ENCODE data around the gene DOK1. TPM values are rescaled to one million over a fixed set of nuclear protein-coding genes. Genes with fewer than 3 reads are reported as not detected.

The DOK1 gene
- total and polyA plus RNA-seq, 2 donors (not counting 1 experiment from before 2014, with no cell fraction given), result 29.1 to 41.4 TPM

GRCh38 chr2:74529357-74530238, 24.9 kb upstream of the DOK1 start, which contains the start of the genes AUP1 and HTRA2:
TSS of gene AUP1 (minus strand) at chr2:74529706. CDS start at chr2:74529629, 77 bp downstream.
TSS of gene HTRA2 (plus strand) at chr2:74529933. CDS start at chr2:74530007, 74 bp downstream.
- WGBS (ENCODE audit: insufficient coverage), result under 1% methylated on average over 87 of the region's 87 CpGs
- Histone ChIP-seq H3K27me3 (replicated peaks in 1 of 4; ENCODE audit: control extremely low read depth in 1 of 4, control insufficient read depth in 3 of 4, insufficient read depth in 4 of 4, low read length in 3 of 4) (no peaks in the 10 kb centered on the region), H3K9ac (ENCODE audit: low read length) (peak within 1 kb of the TSS; percentile 78), H3K79me2 (ENCODE audit: control insufficient read depth, insufficient read depth, low read length) (peaks cover 31% of the 10 kb centered on the region), H3K4me2 (replicated peaks; ENCODE audit: low read depth, low read length, poor library complexity, severe bottlenecking) (peak within 1 kb of the TSS; percentile 95), H3K36me3 (replicated peaks in 1 of 2; ENCODE audit: control extremely low read depth in 1 of 2, control insufficient read depth in 1 of 2, extremely low read depth in 1 of 2, insufficient read depth in 2 of 2, low read length in 1 of 2) (peaks cover 0 to 49% of the 10 kb centered on the region in 2 experiments), H3K9me3 (ENCODE audit: control extremely low read depth in 1 of 3, control insufficient read depth in 2 of 3, insufficient read depth in 1 of 3, low read length in 2 of 3) (no peaks in the 10 kb centered on the region), H3K4me3 (ENCODE audit: control extremely low read depth in 1 of 5, extremely low read depth in 1 of 5, insufficient read depth in 1 of 5, low read depth in 2 of 5, low read length in 4 of 5) (peak within 1 kb of the TSS; percentile 62 to 98 (median 70)), H3K27ac (ENCODE audit: low read length in 2 of 2) (peak within 1 kb of the TSS; percentile 84 to 90), H2AFZ (ENCODE audit: insufficient read depth, low read depth, low read length, poor library complexity, severe bottlenecking) (peak within 1 kb of the TSS; percentile 81), H4K20me1 (ENCODE audit: control insufficient read depth, insufficient read depth, low read length, poor library complexity, severe bottlenecking) (peaks cover 17% of the 10 kb centered on the region), H3K4me1 (ENCODE audit: control insufficient read depth in 2 of 2, insufficient read depth in 2 of 2, low read length in 2 of 2) (peaks cover 39 to 49% of the 10 kb centered on the region in 2 donors)
- TF ChIP-seq, protein P1, sequence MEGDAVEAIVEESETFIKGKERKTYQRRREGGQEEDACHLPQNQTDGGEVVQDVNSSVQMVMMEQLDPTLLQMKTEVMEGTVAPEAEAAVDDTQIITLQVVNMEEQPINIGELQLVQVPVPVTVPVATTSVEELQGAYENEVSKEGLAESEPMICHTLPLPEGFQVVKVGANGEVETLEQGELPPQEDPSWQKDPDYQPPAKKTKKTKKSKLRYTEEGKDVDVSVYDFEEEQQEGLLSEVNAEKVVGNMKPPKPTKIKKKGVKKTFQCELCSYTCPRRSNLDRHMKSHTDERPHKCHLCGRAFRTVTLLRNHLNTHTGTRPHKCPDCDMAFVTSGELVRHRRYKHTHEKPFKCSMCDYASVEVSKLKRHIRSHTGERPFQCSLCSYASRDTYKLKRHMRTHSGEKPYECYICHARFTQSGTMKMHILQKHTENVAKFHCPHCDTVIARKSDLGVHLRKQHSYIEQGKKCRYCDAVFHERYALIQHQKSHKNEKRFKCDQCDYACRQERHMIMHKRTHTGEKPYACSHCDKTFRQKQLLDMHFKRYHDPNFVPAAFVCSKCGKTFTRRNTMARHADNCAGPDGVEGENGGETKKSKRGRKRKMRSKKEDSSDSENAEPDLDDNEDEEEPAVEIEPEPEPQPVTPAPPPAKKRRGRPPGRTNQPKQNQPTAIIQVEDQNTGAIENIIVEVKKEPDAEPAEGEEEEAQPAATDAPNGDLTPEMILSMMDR (IDR thresholded peaks at IDR 0.05), result no peak
- TF ChIP-seq EZH2 (IDR thresholded peaks at IDR 0.05; ENCODE audit: borderline replicate concordance, insufficient read depth, low read depth, low read length, poor library complexity, severe bottlenecking), result no peak
- ChIA-PET POLR2A (interaction anchor here (1.0 to 2.7 kb wide), 12 partner anchors 10 to 348 kb away, joined by 3 to 19 read pairs (median 7); partner anchors contain the start of genes CCDC142, INO80B, MRPL53 and PCGF1), CTCF (interaction anchor here (0.7 to 9.6 kb wide), 10 partner anchors 13 to 382 kb away, joined by 3 to 71 read pairs (median 4); partner anchors contain the start of genes BOLA3, CCDC142, PCGF1 and TTC31)
- intact Hi-C loops (cut with micrococcal nuclease), result loop anchor here (1.0 to 5.0 kb wide), 12 partner anchors 22 to 1297 kb away; partner anchors contain the start of genes C2orf81, CCT7, DOK1 and INO80B
- Mint-ChIP-seq H3K27me3 (no peaks in the 10 kb centered on the region), H3K9me3 (ENCODE audit: insufficient read depth) (no peaks in the 10 kb centered on the region), H3K27ac (peak within 1 kb of the TSS; percentile 96), H3K4me3 (peak within 1 kb of the TSS; percentile 97), H3K4me1 (peaks cover 43% of the 10 kb centered on the region)
- ATAC-seq (ENCODE audit: low read depth), result peak; percentile 87
- peak; percentile 95 for DNase-seq
